ENCODE data around the gene TK2.

TK2 gene

GRCh38 chr16:66578651-66579531, 29.0 kb upstream of the TK2 start, which contains the start of gene CMTM2:
CMTM2 (plus strand) TSS chr16:66579463; CDS start chr16:66579608, 145 bp downstream.
- TF ChIP-seq USF1 (IDR thresholded peaks at IDR 0.05) (no peak), EGR1 (IDR thresholded peaks at IDR 0.05) (no peak), TCF12 (IDR thresholded peaks at IDR 0.05; ENCODE audit: low read depth) (no peak), CEBPB (IDR thresholded peaks at IDR 0.05) (no peak), EP300 (IDR thresholded peaks at IDR 0.05; ENCODE audit: borderline replicate concordance) (no peak), ZBTB7A (IDR thresholded peaks at IDR 0.05; ENCODE audit: low read depth) (no peak), RAD21 (IDR thresholded peaks at IDR 0.05; ENCODE audit: low read depth) (no peak), REST (IDR thresholded peaks at IDR 0.05; ENCODE audit: low read depth) (no peak), MAX (IDR thresholded peaks at IDR 0.05) (no peak), NFIC (IDR thresholded peaks at IDR 0.05) (no peak)

- TF ChIP-seq TAF1 (IDR thresholded peaks at IDR 0.05; ENCODE audit: low read depth) (no peak), TCF12 (IDR thresholded peaks at IDR 0.05; ENCODE audit: low read depth) (no peak), CEBPB (IDR thresholded peaks at IDR 0.05) (no peak), ZBTB7A (IDR thresholded peaks at IDR 0.05; ENCODE audit: low read depth) (no peak), EP300 (IDR thresholded peaks at IDR 0.05; ENCODE audit: borderline replicate concordance) (no peak), CREB1 (IDR thresholded peaks at IDR 0.05; ENCODE audit: low read depth) (no peak), TEAD4 (IDR thresholded peaks at IDR 0.05) (no peak), RAD21 (IDR thresholded peaks at IDR 0.05; ENCODE audit: low read depth) (no peak), USF1 (IDR thresholded peaks at IDR 0.05) (no peak), FOXM1 (IDR thresholded peaks at IDR 0.05; ENCODE audit: borderline replicate concordance, low read depth) (no peak), EGR1 (IDR thresholded peaks at IDR 0.05) (no peak)
Observed at GRCh38 chr16:66576296-66576695, 26.4 kb upstream of the TK2 start.

- no peak for TF ChIP-seq TAF1 (IDR thresholded peaks at IDR 0.05; ENCODE audit: low read depth)
- no peak for TF ChIP-seq EGR1 (IDR thresholded peaks at IDR 0.05)
- TF ChIP-seq NFIC (IDR thresholded peaks at IDR 0.05), result no peak
- no peak for TF ChIP-seq ZBTB7A (IDR thresholded peaks at IDR 0.05; ENCODE audit: low read depth)
- no peak for TF ChIP-seq TCF12 (IDR thresholded peaks at IDR 0.05; ENCODE audit: low read depth)
- TF ChIP-seq REST (IDR thresholded peaks at IDR 0.05; ENCODE audit: low read depth), result no peak
Observed at GRCh38 chr16:66575060-66575459, 25.1 kb upstream of the TK2 start.

- no peak for TF ChIP-seq RAD21 (IDR thresholded peaks at IDR 0.05; ENCODE audit: low read depth)
- TF ChIP-seq TCF12 (IDR thresholded peaks at IDR 0.05; ENCODE audit: low read depth), result no peak
- TF ChIP-seq ZBTB7A (IDR thresholded peaks at IDR 0.05; ENCODE audit: low read depth), result no peak
- TF ChIP-seq YY1 (IDR thresholded peaks at IDR 0.05; ENCODE audit: low read depth), result no peak
- TF ChIP-seq TAF1 (IDR thresholded peaks at IDR 0.05; ENCODE audit: low read depth), result no peak
- no peak for TF ChIP-seq CEBPB (IDR thresholded peaks at IDR 0.05)
- TF ChIP-seq EGR1 (IDR thresholded peaks at IDR 0.05), result no peak
Observed at GRCh38 chr16:66574531-66574930, 24.6 kb upstream of the TK2 start.

GRCh38 chr16:66574081-66574480, 24.2 kb upstream of the TK2 start:
- TF ChIP-seq CEBPB (IDR thresholded peaks at IDR 0.05) (no peak), EGR1 (IDR thresholded peaks at IDR 0.05) (no peak), TEAD4 (IDR thresholded peaks at IDR 0.05) (no peak), CREB1 (IDR thresholded peaks at IDR 0.05; ENCODE audit: low read depth) (no peak), TAF1 (IDR thresholded peaks at IDR 0.05; ENCODE audit: low read depth) (no peak), FOXM1 (IDR thresholded peaks at IDR 0.05; ENCODE audit: borderline replicate concordance, low read depth) (no peak), NFIC (IDR thresholded peaks at IDR 0.05) (no peak), TCF12 (IDR thresholded peaks at IDR 0.05; ENCODE audit: low read depth) (no peak), ZBTB7A (IDR thresholded peaks at IDR 0.05; ENCODE audit: low read depth) (no peak), YY1 (IDR thresholded peaks at IDR 0.05; ENCODE audit: low read depth) (no peak), USF1 (IDR thresholded peaks at IDR 0.05) (no peak), REST (IDR thresholded peaks at IDR 0.05; ENCODE audit: low read depth) (no peak), EP300 (IDR thresholded peaks at IDR 0.05; ENCODE audit: borderline replicate concordance) (no peak)

All from Ishikawa (cell line).